Thyroid gland (tissue), 4 donors: Measurements from ENCODE around the gene GABRR1. TPM values are rescaled to one million over a fixed set of nuclear protein-coding genes. Genes with fewer than 3 reads are reported as not detected.

Experiments used
- DNase-seq, 2 donors: peaks; one replicate each; pipeline ENCODE4 v3.0.0-alpha.2; 2019
- H3K27ac ChIP-seq, 3 donors: fragments of 200-600 bp; sonication (generic); 1 replicate in 2 of 3; 2 replicates in 1 of 3; pipeline ENCODE4 v1.5.1; 2016 to 2019; ENCODE audit warnings: mild to moderate bottlenecking in 1 of 3, moderate library complexity in 1 of 3
- H3K27me3 ChIP-seq: fragments of 200-600 bp; sonication (generic); one replicate; pipeline ENCODE4 v1.5.1; 2019
- H3K36me3 ChIP-seq, 2 donors: fragments of 200-600 bp; sonication (generic); one replicate each; pipeline ENCODE4 v1.5.1; 2016 to 2019
- H3K4me1 ChIP-seq, 2 donors: fragments of 200-600 bp; sonication (generic); one replicate each; pipeline ENCODE4 v1.5.1; 2017 to 2019
- H3K4me3 ChIP-seq, 3 donors: fragments of 200-600 bp; sonication (generic); replicated peaks in 1 of 3; 1 replicate in 2 of 3; 2 replicates in 1 of 3; pipeline ENCODE4 v1.5.1; 2016; ENCODE audit warnings: mild to moderate bottlenecking in 1 of 3
- H3K9me3 ChIP-seq: fragments of 200-600 bp; sonication (generic); one replicate; pipeline ENCODE4 v1.5.1; 2017
- POLR2A ChIP-seq, 2 donors: fragments of 450-650 bp; IDR thresholded peaks; one replicate each; pipeline ENCODE4 v1.6.1; 2017; ENCODE audit warnings: antibody characterized with exemption in 2 of 2, mild to moderate bottlenecking in 2 of 2, moderate library complexity in 1 of 2
- WGBS, 2 donors: methylation state at CpG; one replicate each; pipeline ENCODE4 v1.1.5; 2017; 5-methylcytosine and 5-hydroxymethylcytosine counted together
- intact Hi-C: fragments of 100-400 bp; cut with DNase I; formaldehyde crosslinking; loops from one replicate; pipeline ENCODE4 v1.15.1; 2023
- total RNA-seq, 4 donors: library from RNA; depleted of rRNA; stranded (reverse); fragments of >200 nt; gene quantifications; one replicate each; pipeline ENCODE4 v1.2.3, GENCODE V29; 2016
- TF ChIP-seq, protein P1 (sequence below), 6 experiments: fragments of 200-600 bp in 3 of 6; fragments of 450-650 bp in 3 of 6; sonication (generic) in 3 of 6; IDR thresholded peaks; one replicate each; pipeline ENCODE4 v1.5.1; 2016 to 2019; ENCODE audit warnings: antibody characterized with exemption in 6 of 6, mild to moderate bottlenecking in 2 of 6, inconsistent platforms in 1 of 6, moderate library complexity in 1 of 6

GABRR1 gene
- total RNA-seq, 4 donors from 2014 or later, result not detected

- intact Hi-C loops, result no loop called here
These were observed 26.4 kb downstream of the GABRR1 start for GRCh38 chr6:89190741-89191140.

GRCh38 chr6:89187504-89187903, 29.7 kb downstream of the GABRR1 start:
- WGBS, 2 donors, result 91 to 94% methylated on average over 5 of the region's 5 CpGs
- Histone ChIP-seq H3K9me3 (no peaks in the 10 kb centered on the region), H3K4me1 (no peaks in the 10 kb centered on the region), H3K36me3 (no peaks in the 10 kb centered on the region), H3K27me3 (no peaks in the 10 kb centered on the region), H3K4me3 (no peak overlapping the region), H3K27ac (no peak overlapping the region)
- DNase-seq, result no peak
- intact Hi-C loops, result no loop called here
- TF ChIP-seq POLR2A (IDR thresholded peaks at IDR 0.05), result no peak
- TF ChIP-seq, protein P1, sequence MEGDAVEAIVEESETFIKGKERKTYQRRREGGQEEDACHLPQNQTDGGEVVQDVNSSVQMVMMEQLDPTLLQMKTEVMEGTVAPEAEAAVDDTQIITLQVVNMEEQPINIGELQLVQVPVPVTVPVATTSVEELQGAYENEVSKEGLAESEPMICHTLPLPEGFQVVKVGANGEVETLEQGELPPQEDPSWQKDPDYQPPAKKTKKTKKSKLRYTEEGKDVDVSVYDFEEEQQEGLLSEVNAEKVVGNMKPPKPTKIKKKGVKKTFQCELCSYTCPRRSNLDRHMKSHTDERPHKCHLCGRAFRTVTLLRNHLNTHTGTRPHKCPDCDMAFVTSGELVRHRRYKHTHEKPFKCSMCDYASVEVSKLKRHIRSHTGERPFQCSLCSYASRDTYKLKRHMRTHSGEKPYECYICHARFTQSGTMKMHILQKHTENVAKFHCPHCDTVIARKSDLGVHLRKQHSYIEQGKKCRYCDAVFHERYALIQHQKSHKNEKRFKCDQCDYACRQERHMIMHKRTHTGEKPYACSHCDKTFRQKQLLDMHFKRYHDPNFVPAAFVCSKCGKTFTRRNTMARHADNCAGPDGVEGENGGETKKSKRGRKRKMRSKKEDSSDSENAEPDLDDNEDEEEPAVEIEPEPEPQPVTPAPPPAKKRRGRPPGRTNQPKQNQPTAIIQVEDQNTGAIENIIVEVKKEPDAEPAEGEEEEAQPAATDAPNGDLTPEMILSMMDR (IDR thresholded peaks at IDR 0.05), result no peak

More at GRCh38 chr6:89190741-89191140, 26.4 kb downstream of the GABRR1 start:
- no peaks in the 10 kb centered on the region for H3K4me1 ChIP-seq
- 73 to 75% methylated on average over 5 of the region's 5 CpGs for WGBS, 2 donors
- H3K9me3 ChIP-seq, result no peaks in the 10 kb centered on the region
- DNase-seq, result no peak
- no peak overlapping the region for H3K27ac ChIP-seq
- H3K36me3 ChIP-seq, result no peaks in the 10 kb centered on the region
- H3K4me3 ChIP-seq, result no peak overlapping the region
- no peak for TF ChIP-seq POLR2A (IDR thresholded peaks at IDR 0.05)
- TF ChIP-seq, protein P1 (IDR thresholded peaks at IDR 0.05), result no peak
- no peaks in the 10 kb centered on the region for H3K27me3 ChIP-seq

DNA sequence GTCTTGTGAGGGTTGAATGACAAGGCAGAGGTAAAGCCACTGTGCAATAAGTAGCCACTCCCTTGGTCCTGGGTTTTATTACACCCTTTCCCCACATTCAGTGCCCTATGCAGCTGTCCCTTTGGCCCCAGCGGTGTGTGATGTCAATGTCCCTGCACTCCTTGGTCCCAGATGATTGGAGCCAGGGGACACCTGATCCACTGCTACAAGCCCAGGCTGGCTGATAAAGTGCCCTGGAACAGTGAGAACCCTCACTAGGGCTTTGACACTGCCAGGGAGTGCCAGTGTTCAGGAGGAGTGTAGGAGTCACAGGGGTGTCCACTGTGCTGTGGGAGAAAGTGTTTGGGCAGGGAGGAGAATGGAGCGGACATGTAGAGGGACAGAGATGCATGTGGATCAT, 30.4 kb downstream of the GABRR1 start:
- Histone ChIP-seq H3K36me3 (no peaks in the 10 kb centered on the region), H3K9me3 (no peaks in the 10 kb centered on the region), H3K4me1 (no peaks in the 10 kb centered on the region), H3K27me3 (no peaks in the 10 kb centered on the region), H3K27ac (no peak overlapping the region), H3K4me3 (no peak overlapping the region)
- no peak for DNase-seq
- intact Hi-C loops, result no loop called here
- 84 to 98% methylated on average over 2 of the region's 2 CpGs for WGBS, 2 donors
- TF ChIP-seq, protein P1 (IDR thresholded peaks at IDR 0.05), result no peak
- TF ChIP-seq POLR2A (IDR thresholded peaks at IDR 0.05), result no peak

DNA sequence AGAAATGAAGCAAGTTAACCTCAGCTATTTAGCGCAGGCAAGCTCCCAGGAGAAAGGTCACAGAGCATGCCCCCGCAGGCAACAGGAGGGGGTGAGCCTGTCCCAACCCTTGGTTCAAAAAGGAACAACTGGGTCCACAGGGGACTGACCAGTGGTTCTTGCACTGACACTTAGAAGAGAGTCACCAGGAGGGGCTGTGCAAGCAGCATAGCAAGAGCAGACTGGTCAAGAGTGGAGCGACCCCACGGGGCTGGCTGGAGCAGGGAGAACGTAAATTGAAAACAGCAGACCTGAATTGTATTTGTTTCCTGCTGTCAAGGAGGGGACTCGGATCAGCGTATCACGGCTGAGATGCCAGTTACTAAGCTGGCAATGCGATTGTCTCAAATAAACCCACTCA, 32.8 kb downstream of the GABRR1 start:
- Histone ChIP-seq H3K9me3 (no peaks in the 10 kb centered on the region), H3K27ac (no peak overlapping the region), H3K4me1 (no peaks in the 10 kb centered on the region), H3K36me3 (no peaks in the 10 kb centered on the region), H3K27me3 (no peaks in the 10 kb centered on the region), H3K4me3 (no peak overlapping the region)
- 58 to 64% methylated on average over 9 of the region's 9 CpGs for WGBS, 2 donors
- intact Hi-C loops, result no loop called here
- no peak for DNase-seq
- TF ChIP-seq, protein P1 (IDR thresholded peaks at IDR 0.05), result no peak
- no peak for TF ChIP-seq POLR2A (IDR thresholded peaks at IDR 0.05)

DNA sequence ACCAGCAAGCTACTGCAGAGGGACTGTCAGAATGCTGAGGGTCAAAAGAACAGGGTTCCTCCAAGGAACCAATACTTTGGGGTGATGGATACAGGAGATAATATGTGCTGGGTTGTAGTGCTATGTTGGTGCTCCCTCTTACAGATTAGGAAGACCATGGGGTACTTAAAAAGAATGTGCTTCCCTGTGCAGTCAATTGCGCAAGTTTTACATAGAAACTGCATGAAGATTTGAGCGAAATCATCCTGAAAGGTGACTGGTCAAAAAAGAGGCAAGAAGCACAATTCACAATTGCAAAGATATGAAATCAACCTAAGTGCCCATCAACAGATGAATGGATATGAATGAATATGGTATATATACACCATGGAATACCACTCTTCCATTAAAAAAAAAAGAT, 33.9 kb downstream of the GABRR1 start:
- no peak overlapping the region for H3K4me3 ChIP-seq
- intact Hi-C loops, result no loop called here
- DNase-seq, result no peak
- no peaks in the 10 kb centered on the region for H3K27me3 ChIP-seq
- H3K9me3 ChIP-seq, result no peaks in the 10 kb centered on the region
- no peaks in the 10 kb centered on the region for H3K4me1 ChIP-seq
- no peak for TF ChIP-seq POLR2A (IDR thresholded peaks at IDR 0.05)
- TF ChIP-seq, protein P1 (IDR thresholded peaks at IDR 0.05), result no peak
- no peaks in the 10 kb centered on the region for H3K36me3 ChIP-seq
- WGBS, 2 donors, result 47 to 51% methylated on average over 2 of the region's 2 CpGs
- no peak overlapping the region for H3K27ac ChIP-seq
